HCT116 (cell line): ENCODE measurements around the gene FOS. TPM values are rescaled to one million over a fixed set of nuclear protein-coding genes. Genes with fewer than 3 reads are reported as not detected.

Experiments
- ATAC-seq: fragments of 200-7000 bp; cut with Tn5 transposase; 2 replicates; pipeline ENCODE4 v1.9.1; 2020; ENCODE audit warnings: mild to moderate bottlenecking, moderate library complexity
- BruUV-seq: library from RNA; stranded (reverse); fragments of 400-500 nt; replicated peaks from 2 replicates; lab custom pipeline; 2021; lab: Mats Ljungman, UMichigan
- CTCF ChIA-PET: fragments of 300-600 bp; sonication (Branson Sonifier 250); formaldehyde crosslinking; loops from one replicate; lab custom pipeline; 2021; ENCODE audit warnings: antibody characterized with exemption; lab: Charles Lee
- POLR2A ChIA-PET: fragments of 300-600, 350-600 bp; sonication (Branson Sonifier 250); formaldehyde crosslinking; loops from one replicate; lab custom pipeline; 2021; ENCODE audit warnings: antibody characterized with exemption; lab: Charles Lee
- RAD21 ChIA-PET, 2 experiments: fragments of 300-600 bp; sonication (Branson Sonifier 250); formaldehyde crosslinking; loops; one replicate each; lab custom pipeline; 2023; ENCODE audit warnings: low total read pairs in 2 of 2; ENCODE audit not compliant: uncharacterized antibody in 2 of 2, unreplicated experiment in 2 of 2, low non-redundant PET in 1 of 2; lab: Charles Lee
- DNase-seq: peaks from one replicate; pipeline ENCODE4 v3.0.0-alpha.2; 2010; ENCODE audit warnings: low read depth, low spot score
- H2AFZ ChIP-seq: fragments of 200-600 bp; shearing (Covaris generic), sonication (generic); 2 replicates; pipeline ENCODE4 v1.6.1; 2017; ENCODE audit warnings: low read depth, mixed run types, mixed read lengths, antibody characterized with exemption, low read length; ENCODE audit not compliant: poor library complexity, severe bottlenecking
- H3K27ac ChIP-seq: 2 replicates; pipeline ENCODE4 v1.5.1; 2012; ENCODE audit warnings: low read depth, low read length
- H3K27me3 ChIP-seq: fragments of 200-600 bp; sonication (generic); 2 replicates; pipeline ENCODE4 v1.6.1; 2016; ENCODE audit warnings: mixed run types, low read length, mixed read lengths; ENCODE audit not compliant: insufficient read depth
- H3K36me3 ChIP-seq, 2 experiments: fragments of 200-500 bp in 1 of 2; fragments of 200-600 bp in 1 of 2; sonication (Bioruptor generic) in 1 of 2; sonication (generic) in 1 of 2; 2 replicates each; pipeline versions ENCODE4 v1.5.1 to v1.6.1; 2014 to 2016; ENCODE audit warnings: low read length in 2 of 2, inconsistent platforms in 1 of 2, mixed read lengths in 1 of 2, mixed run types in 1 of 2; ENCODE audit not compliant: insufficient read depth in 2 of 2, control insufficient read depth in 1 of 2
- H3K4me1 ChIP-seq, 2 experiments: fragments of 200-600 bp in 1 of 2; sonication (generic) in 1 of 2; 2 replicates each; pipeline versions ENCODE4 v1.5.1 to v1.6.1; 2012 to 2017; ENCODE audit warnings: low read length in 2 of 2, inconsistent platforms in 1 of 2, mild to moderate bottlenecking in 1 of 2, mixed read lengths in 1 of 2, mixed run types in 1 of 2, moderate library complexity in 1 of 2; ENCODE audit not compliant: insufficient read depth in 2 of 2, control insufficient read depth in 1 of 2
- H3K4me2 ChIP-seq: fragments of 200-600 bp; sonication (generic); 2 replicates; pipeline ENCODE4 v1.6.1; 2017; ENCODE audit warnings: mixed run types, low read length, mixed read lengths
- H3K4me3 ChIP-seq, 2 experiments: fragments of 200-600 bp in 1 of 2; sonication (generic) in 1 of 2; replicated peaks in 1 of 2; 2 replicates each; pipeline ENCODE4 v1.5.1; 2011 to 2016; ENCODE audit warnings: low read length in 2 of 2, control low read depth in 1 of 2, low read depth in 1 of 2, mild to moderate bottlenecking in 1 of 2, mixed read lengths in 1 of 2, mixed run types in 1 of 2
- H3K79me2 ChIP-seq: fragments of 200-600 bp; sonication (generic); 2 replicates; pipeline ENCODE4 v1.6.1; 2017; ENCODE audit warnings: mild to moderate bottlenecking, mixed run types, low read length, moderate library complexity, mixed read lengths; ENCODE audit not compliant: insufficient read depth
- H3K9ac ChIP-seq: fragments of 200-600 bp; sonication (generic); 2 replicates; pipeline ENCODE4 v1.6.1; 2016; ENCODE audit warnings: low read length, mixed read lengths
- H3K9me2 ChIP-seq: fragments of 200-600 bp; sonication (generic), shearing (Covaris generic); 2 replicates; pipeline ENCODE4 v1.6.1; 2017; ENCODE audit warnings: mixed run types, mild to moderate bottlenecking, moderate library complexity; ENCODE audit not compliant: insufficient read depth
- H3K9me3 ChIP-seq, 2 experiments: fragments of 200-500 bp in 1 of 2; fragments of 200-600 bp in 1 of 2; sonication (Bioruptor generic) in 1 of 2; sonication (generic) in 1 of 2; 2 replicates each; pipeline ENCODE4 v1.6.1; 2014 to 2017; ENCODE audit warnings: low read length in 2 of 2, mixed read lengths in 2 of 2, inconsistent platforms in 1 of 2, low read depth in 1 of 2, mild to moderate bottlenecking in 1 of 2, mixed run types in 1 of 2, moderate library complexity in 1 of 2; ENCODE audit not compliant: control insufficient read depth in 1 of 2, insufficient read depth in 1 of 2
- H4K20me1 ChIP-seq: fragments of 200-600 bp; sonication (generic), shearing (Covaris generic); 2 replicates; pipeline ENCODE4 v1.6.1; 2017; ENCODE audit warnings: mixed run types, mild to moderate bottlenecking, moderate library complexity; ENCODE audit not compliant: insufficient read depth
- CEBPB ChIP-seq: IDR thresholded peaks from 2 replicates; pipeline ENCODE4 v1.6.1; 2012; ENCODE audit warnings: low read depth
- EGR1 ChIP-seq: IDR thresholded peaks from 2 replicates; pipeline ENCODE4 v1.6.1; 2012; ENCODE audit warnings: low read depth
- ELF1 ChIP-seq: IDR thresholded peaks from 2 replicates; pipeline ENCODE4 v1.6.1; 2012; ENCODE audit warnings: low read depth, borderline replicate concordance
- EZH2 ChIP-seq: fragments of 200-600 bp; sonication (generic); IDR thresholded peaks from 2 replicates; pipeline ENCODE4 v1.6.1; 2017; ENCODE audit warnings: antibody characterized with exemption, mixed run types
- POLR2AphosphoS5 ChIP-seq: IDR thresholded peaks from 2 replicates; pipeline ENCODE4 v1.6.1; 2011; ENCODE audit warnings: mild to moderate bottlenecking, low read depth, low read length, moderate library complexity
- SIN3A ChIP-seq: IDR thresholded peaks from 2 replicates; pipeline ENCODE4 v1.6.1; 2012; ENCODE audit warnings: low read depth
- SRF ChIP-seq: IDR thresholded peaks from 2 replicates; pipeline ENCODE4 v1.6.1; 2012; ENCODE audit warnings: low read depth
- TCF7L2 ChIP-seq: IDR thresholded peaks from 2 replicates; pipeline ENCODE4 v1.7.0; 2011; ENCODE audit warnings: borderline replicate concordance, inconsistent platforms; ENCODE audit not compliant: insufficient read depth, insufficient read length; ENCODE audit errors: extremely low read depth
- intact Hi-C: fragments of 100-400 bp; cut with micrococcal nuclease; formaldehyde crosslinking; loops from 2 replicates; pipeline ENCODE4 v1.10.0; 2022
- total RNA-seq: library from RNA; stranded (reverse); gene quantifications from one replicate; pipeline ENCODE4 v1.2.1, GENCODE V29; 2021; ENCODE audit not compliant: unreplicated experiment
- TF ChIP-seq, protein P1 (sequence below), 3 experiments: fragments of 200-600 bp in 1 of 3; sonication (generic) in 1 of 3; IDR thresholded peaks in 2 of 3; conservative IDR thresholded peaks in 1 of 3; 2 replicates each; pipeline ENCODE4 v1.5.1; 2012 to 2017; ENCODE audit warnings: low read depth in 2 of 3, low read length in 2 of 3, antibody characterized with exemption in 1 of 3, borderline replicate concordance in 1 of 3, control low read depth in 1 of 3, mild to moderate bottlenecking in 1 of 3, mixed read lengths in 1 of 3, mixed run types in 1 of 3, moderate library complexity in 1 of 3; ENCODE audit not compliant: insufficient read depth in 1 of 3

The FOS gene
- total RNA-seq, 1 experiment from 2014 or later, result 50.4 TPM

GRCh38 chr14:75236467-75236866 lies 42.2 kb upstream of the FOS start:
- H3K27ac ChIP-seq, result no peak overlapping the region
- H2AFZ ChIP-seq, result no peak overlapping the region
- ChIA-PET RAD21 (no interaction called here), CTCF (no interaction called here), POLR2A (no interaction called here)
- ATAC-seq (no peak), DNase-seq (no peak)
- no peak overlapping the region for H3K4me2 ChIP-seq
- H3K9me3 ChIP-seq, result no peaks in the 10 kb centered on the region
- H4K20me1 ChIP-seq, result no peaks in the 10 kb centered on the region
- no peak overlapping the region for H3K9ac ChIP-seq
- H3K27me3 ChIP-seq, result no peaks in the 10 kb centered on the region
- H3K4me3 ChIP-seq, result no peak overlapping the region
- no peaks in the 10 kb centered on the region for H3K79me2 ChIP-seq
- intact Hi-C loops, result no loop called here
- TF ChIP-seq ELF1 (no peak), EZH2 (no peak), SIN3A (no peak), TCF7L2 (no peak), POLR2AphosphoS5 (no peak), SRF (no peak), CEBPB (no peak), EGR1 (no peak)
- TF ChIP-seq, protein P1, sequence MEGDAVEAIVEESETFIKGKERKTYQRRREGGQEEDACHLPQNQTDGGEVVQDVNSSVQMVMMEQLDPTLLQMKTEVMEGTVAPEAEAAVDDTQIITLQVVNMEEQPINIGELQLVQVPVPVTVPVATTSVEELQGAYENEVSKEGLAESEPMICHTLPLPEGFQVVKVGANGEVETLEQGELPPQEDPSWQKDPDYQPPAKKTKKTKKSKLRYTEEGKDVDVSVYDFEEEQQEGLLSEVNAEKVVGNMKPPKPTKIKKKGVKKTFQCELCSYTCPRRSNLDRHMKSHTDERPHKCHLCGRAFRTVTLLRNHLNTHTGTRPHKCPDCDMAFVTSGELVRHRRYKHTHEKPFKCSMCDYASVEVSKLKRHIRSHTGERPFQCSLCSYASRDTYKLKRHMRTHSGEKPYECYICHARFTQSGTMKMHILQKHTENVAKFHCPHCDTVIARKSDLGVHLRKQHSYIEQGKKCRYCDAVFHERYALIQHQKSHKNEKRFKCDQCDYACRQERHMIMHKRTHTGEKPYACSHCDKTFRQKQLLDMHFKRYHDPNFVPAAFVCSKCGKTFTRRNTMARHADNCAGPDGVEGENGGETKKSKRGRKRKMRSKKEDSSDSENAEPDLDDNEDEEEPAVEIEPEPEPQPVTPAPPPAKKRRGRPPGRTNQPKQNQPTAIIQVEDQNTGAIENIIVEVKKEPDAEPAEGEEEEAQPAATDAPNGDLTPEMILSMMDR (IDR thresholded peaks at IDR 0.05 in 2 of 3, conservative IDR thresholded peaks at IDR 0.05 in 1 of 3; ENCODE audit: borderline replicate concordance in 1 of 3, insufficient read depth in 1 of 3, low read depth in 2 of 3, low read length in 2 of 3), result no peak
- no peaks in the 10 kb centered on the region for H3K36me3 ChIP-seq
- H3K4me1 ChIP-seq, result peaks cover 3 to 22% of the 10 kb centered on the region in 2 experiments; a peak in 3 of 4 replicates
- no TSS peak for BruUV-seq
- H3K9me2 ChIP-seq, result no peaks in the 10 kb centered on the region
